T-helper 2 cell (primary cell): ENCODE data around the gene EPS8.

Experiments used
- DNase-seq, 5 experiments: peaks; one replicate each; pipeline versions ENCODE4 v3.0.0 to v3.0.0-alpha.2; 2012 to 2022

EPS8 gene

GRCh38 chr12:15599266-15600037 is 189.7 kb downstream of the EPS8 start:
- DNase-seq: no peak

- DNase-seq: no peak
Measured at GRCh38 chr12:15597125-15597830, 191.9 kb downstream of the EPS8 start.

- DNase-seq: no peak
Measured at GRCh38 chr12:15596174-15596573, 193.0 kb downstream of the EPS8 start.

- no peak for DNase-seq
Measured at GRCh38 chr12:15592934-15593333, 196.3 kb downstream of the EPS8 start.

- DNase-seq: no peak
Measured at GRCh38 chr12:15591811-15592210, 197.4 kb downstream of the EPS8 start.

GRCh38 chr12:15590180-15590826 is 198.9 kb downstream of the EPS8 start:
- DNase-seq: peak in 3 of 5 experiments; percentile 15 to 77 (median 35)

- DNase-seq: no peak
Measured at GRCh38 chr12:15589328-15590032, 199.7 kb downstream of the EPS8 start.

- DNase-seq: peak in 1 of 5 experiments; percentile 76
Measured at GRCh38 chr12:15584366-15585041, 204.7 kb downstream of the EPS8 start.

GRCh38 chr12:15583804-15584203 is 205.4 kb downstream of the EPS8 start:
- DNase-seq: peak in 1 of 5 experiments; percentile 19

- DNase-seq: peak in 1 of 5 experiments; percentile 41
Measured at GRCh38 chr12:15581006-15581405, 208.2 kb downstream of the EPS8 start.

- peak in 1 of 5 experiments; percentile 39 for DNase-seq
Measured at GRCh38 chr12:15580431-15580830, 208.8 kb downstream of the EPS8 start.

GRCh38 chr12:15575671-15576541 is 213.3 kb downstream of the EPS8 start:
- no peak for DNase-seq

GRCh38 chr12:15574353-15574752 is 214.8 kb downstream of the EPS8 start:
- DNase-seq: no peak
